Lower leg skin (tissue), 3 donors: ENCODE measurements around the gene DCBLD2.

Experiments used
- POLR2A ChIP-seq, 2 donors: fragments of 450-650 bp; IDR thresholded peaks; one replicate each; pipeline ENCODE4 v1.6.1; 2016 to 2017; ENCODE audit warnings: antibody characterized with exemption in 2 of 2, mild to moderate bottlenecking in 1 of 2, moderate library complexity in 1 of 2
- TF ChIP-seq, protein P1 (sequence below), 3 donors: fragments of 450-650 bp; IDR thresholded peaks; one replicate each; pipeline ENCODE4 v1.5.1; 2016; ENCODE audit warnings: antibody characterized with exemption in 3 of 3, mild to moderate bottlenecking in 3 of 3, moderate library complexity in 2 of 3

DNA sequence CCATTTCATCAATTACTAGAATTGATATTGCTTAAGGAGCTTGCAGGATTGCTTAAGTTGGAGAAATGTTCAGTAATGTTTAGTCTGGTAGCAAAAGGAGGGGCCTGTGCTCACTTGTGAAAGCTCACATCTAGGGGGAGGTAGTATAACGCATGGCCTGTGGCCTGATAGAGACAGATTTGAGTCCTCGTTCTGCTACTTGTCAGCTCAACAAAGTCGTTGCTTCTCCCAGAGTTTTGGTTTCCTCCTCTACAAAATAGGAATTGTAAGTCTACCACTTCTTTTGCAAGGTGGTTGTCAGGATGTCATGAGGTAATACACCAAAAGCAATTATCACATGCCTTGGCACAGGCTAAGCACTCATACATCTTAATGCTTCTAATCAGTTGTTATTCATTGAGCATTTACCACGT, 137.0 kb downstream of the DCBLD2 start:
- TF ChIP-seq, protein P1, sequence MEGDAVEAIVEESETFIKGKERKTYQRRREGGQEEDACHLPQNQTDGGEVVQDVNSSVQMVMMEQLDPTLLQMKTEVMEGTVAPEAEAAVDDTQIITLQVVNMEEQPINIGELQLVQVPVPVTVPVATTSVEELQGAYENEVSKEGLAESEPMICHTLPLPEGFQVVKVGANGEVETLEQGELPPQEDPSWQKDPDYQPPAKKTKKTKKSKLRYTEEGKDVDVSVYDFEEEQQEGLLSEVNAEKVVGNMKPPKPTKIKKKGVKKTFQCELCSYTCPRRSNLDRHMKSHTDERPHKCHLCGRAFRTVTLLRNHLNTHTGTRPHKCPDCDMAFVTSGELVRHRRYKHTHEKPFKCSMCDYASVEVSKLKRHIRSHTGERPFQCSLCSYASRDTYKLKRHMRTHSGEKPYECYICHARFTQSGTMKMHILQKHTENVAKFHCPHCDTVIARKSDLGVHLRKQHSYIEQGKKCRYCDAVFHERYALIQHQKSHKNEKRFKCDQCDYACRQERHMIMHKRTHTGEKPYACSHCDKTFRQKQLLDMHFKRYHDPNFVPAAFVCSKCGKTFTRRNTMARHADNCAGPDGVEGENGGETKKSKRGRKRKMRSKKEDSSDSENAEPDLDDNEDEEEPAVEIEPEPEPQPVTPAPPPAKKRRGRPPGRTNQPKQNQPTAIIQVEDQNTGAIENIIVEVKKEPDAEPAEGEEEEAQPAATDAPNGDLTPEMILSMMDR (IDR thresholded peaks at IDR 0.05) = no peak
- TF ChIP-seq POLR2A (IDR thresholded peaks at IDR 0.05) = no peak
